HG02678 (cell line): Measurements from ENCODE around the gene CALHM1.
A peak's percentile ranks its signal among the peaks of the same experiment; 100 is the strongest.
"Not testable (repeated sequence)": the region's sequence is repeated elsewhere in the genome, so short reads cannot be mapped to it uniquely, and the experiment has no call there.

Experiments used
- ATAC-seq: cut with Tn5 transposase; IDR thresholded peaks from one replicate; pipeline ENCODE4 v1.9.1; 2021; ENCODE audit warnings: mild to moderate bottlenecking, moderate library complexity; ENCODE audit not compliant: unreplicated experiment

CALHM1 gene

DNA sequence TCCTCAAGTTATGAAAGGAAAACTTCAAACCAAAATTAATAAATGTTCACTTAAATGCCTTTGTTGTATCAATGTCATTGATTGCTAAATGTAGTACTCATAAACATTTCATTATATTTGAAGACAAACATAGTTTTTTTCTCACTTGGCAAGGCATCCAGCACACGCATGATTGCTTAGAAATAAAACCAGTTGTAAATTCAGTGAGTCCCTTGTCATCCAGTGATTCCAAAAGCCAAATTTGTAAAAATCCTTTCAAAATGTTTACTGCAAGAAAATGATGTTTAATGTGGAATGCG lies 28.7 kb upstream of the CALHM1 start:
- no peak for ATAC-seq

DNA sequence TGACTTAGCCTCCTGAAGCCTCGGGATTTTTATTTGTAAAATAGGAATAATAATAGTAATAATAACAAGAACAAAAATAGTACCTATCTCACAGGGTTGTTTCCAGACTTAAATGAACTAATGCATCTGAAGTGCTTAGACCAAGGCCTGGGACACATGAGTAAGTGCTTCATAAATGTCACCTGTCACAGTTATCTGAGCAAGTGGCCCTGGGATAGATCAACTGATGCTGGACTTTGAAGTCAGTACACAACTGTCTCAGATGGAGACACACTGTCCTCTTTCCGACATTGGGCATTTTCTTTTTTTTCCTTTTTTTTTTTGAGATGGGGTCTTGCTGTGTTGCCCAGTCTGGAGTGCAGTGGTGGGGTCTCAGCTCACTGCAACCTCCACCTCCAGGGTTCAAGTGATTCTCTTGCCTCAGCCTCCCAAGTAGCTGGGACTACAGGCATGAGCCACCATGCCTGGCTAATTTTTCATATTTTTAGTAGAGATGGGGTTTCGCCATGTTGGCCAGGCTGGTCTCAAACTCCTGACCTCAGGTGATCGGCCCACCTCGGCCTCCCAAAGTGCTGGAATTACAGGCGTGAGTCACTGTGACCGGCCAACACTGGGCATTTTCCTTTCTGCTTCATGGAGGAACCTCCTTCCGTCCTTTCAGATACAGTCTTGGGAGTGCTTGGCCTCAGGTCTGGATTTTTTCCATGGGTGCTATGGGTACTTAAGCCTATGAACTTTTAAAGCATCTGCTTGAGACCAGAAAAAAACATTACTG lies 28.1 kb upstream of the CALHM1 start:
- not testable (repeated sequence) for ATAC-seq

- peak; percentile 52 for ATAC-seq
These were observed 23.4 kb upstream of the CALHM1 start for GRCh38 chr10:103481974-103482531.

- no peak for ATAC-seq
These were observed 21.8 kb upstream of the CALHM1 start for GRCh38 chr10:103480521-103480920.

DNA sequence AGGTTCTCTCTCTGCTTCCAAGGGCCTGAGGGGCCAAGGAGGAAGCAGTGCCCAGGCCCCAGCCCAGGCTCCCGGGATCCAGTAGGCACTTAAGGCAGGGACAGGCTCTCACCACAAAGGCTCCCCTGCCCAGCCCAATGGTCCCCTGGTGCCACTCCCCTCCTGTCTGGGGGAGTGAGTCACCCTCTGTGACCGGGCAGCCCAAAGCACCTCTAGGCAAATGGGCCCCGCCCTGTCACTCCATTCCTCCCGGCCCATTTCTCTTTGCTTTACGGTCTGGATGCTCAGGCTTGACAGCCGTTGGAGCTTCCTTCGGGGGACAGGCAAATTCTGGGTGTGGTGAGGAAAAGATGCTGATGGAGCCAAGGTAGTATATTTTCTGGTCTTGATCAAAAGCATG lies 20.4 kb upstream of the CALHM1 start, which contains the start of gene CALHM3:
CALHM3 (minus strand) TSS at position 106 of the 400 bp plus-strand sequence. CDS start 208 bp downstream, outside the sequence.
- ATAC-seq, result no peak

DNA sequence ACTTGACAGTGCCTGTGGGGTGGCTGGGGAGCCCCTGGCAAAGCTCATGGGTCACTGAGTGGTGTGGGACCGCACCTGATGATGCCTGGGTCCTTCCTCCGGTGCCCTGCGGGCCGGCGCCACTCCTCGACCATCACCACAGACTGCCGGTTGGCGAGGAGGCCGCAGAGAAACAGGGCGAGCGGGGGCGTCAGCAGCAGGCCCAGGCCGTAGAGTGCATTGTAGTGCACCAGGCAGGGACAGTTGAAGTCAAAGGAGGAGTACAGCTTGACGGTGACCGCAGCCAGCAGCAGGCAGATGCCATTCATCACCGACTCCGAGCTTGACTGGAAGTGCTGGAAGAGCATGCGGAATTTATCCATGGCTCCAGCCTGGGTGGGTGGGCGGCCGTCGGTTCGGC lies 20.0 kb upstream of the CALHM1 start:
- ATAC-seq, result no peak

GRCh38 chr10:103476046-103476768 lies 17.5 kb upstream of the CALHM1 start:
- ATAC-seq, result peak; percentile 40

- no peak for ATAC-seq
These were observed 16.7 kb upstream of the CALHM1 start for GRCh38 chr10:103475437-103475836.

DNA sequence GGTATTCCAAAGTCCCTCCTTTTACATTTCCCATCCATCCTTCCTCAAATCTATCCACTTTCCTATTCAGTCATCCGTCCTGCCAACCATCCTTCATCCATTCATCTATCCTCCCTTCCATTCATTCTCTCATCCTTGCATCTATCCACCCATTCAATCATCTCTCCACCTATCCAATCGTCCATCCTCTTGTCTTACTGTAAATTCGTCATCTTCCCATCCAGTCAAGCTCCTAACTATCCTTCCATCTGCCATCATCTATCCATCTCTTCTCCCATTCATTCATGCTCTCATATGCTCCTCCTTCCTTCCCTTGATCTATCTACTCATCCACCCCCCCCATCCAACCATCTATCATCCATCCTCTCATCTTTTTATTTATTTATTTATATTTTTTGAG lies 15.4 kb upstream of the CALHM1 start:
- ATAC-seq, result no peak

DNA sequence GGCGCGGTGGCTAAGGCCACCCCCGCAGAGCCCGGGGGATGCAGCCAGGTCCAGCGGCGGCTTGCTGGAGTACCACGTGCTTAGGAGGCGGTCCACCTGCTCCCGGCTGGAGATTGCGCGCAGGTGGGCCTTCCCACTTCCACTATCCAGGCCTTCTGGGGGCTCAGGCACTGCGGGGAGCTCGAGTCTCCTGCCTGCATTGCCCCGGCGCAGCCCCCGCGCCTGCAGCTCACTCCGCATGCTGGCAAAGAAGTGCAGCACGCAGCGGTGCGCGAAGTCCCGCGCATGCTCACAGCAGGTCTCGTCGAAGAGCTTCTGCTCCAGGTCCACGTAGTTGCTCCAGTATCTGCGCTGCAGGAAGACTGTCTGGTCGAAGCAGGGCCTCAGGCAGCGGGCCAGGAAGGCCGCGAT lies 14.6 kb upstream of the CALHM1 start:
- no peak for ATAC-seq

- peak; percentile 25 for ATAC-seq
These were observed 13.3 kb upstream of the CALHM1 start for GRCh38 chr10:103472005-103472404.

DNA sequence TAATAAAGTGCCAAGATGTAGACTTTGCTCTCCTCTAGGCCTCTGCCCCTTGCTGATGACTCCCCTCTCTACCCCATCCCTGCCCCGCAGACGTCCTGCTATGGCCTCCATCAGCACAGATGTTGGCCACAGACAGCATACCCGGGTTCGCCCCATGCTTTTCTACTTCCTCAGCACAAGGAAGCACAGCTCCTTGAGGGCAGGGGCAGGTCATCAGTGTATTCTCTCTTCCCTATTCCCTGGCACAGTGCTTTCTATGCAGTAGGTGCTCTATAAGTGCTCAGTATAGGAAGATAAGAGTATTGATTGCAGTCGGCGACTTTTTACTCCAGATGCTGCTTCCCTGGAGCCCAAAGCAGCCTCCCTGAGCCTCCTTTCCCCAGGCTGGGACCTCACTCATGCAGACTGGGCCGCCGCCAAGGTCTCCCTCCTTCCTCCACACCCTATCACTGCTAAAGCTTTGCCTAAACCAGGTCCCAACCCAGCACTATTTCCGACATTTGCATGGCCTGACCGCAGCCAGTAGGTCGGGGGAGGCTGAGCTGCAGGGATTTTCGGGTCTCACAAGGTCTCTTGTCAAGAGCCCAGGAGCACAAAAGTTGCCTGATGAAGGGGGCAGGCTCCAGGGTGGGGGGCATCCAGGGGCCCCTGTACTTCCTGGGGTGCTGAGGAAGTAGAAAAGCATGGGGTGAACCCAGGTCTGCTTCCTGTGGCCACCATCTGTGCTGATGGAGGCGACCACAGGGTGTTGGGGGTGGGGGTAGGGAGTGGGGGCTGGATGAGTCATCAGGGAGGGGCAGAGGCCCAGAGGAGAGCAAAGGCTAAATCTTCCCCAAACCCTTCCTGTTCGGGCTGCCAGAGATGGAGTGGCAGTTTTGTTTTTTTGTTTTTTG lies 12.3 kb upstream of the CALHM1 start:
- peak; percentile 77 for ATAC-seq

DNA sequence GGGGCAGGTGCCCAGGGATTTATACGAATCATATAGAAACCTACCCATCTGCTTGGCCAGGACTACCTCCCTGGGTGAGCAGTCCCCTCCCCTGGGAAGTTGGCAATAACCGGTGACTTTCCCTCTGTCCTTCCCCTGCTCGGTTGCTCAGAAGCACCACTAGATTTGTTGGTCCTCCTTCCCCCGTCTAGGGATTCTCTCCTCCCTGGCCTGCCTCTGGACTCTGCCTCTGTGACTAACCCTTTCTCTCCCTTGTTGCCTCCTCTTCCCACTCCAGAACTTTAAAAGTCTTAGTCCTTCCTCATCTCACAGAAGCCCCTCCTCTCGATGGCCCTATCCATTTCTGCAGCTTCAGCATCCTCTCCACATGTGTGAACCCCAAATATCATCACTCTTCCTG lies 10.5 kb upstream of the CALHM1 start:
- no peak for ATAC-seq

GRCh38 chr10:103467406-103467805 lies 8.7 kb upstream of the CALHM1 start:
- no peak for ATAC-seq

- ATAC-seq, result no peak
These were observed 8.0 kb upstream of the CALHM1 start for GRCh38 chr10:103466734-103467133.

DNA sequence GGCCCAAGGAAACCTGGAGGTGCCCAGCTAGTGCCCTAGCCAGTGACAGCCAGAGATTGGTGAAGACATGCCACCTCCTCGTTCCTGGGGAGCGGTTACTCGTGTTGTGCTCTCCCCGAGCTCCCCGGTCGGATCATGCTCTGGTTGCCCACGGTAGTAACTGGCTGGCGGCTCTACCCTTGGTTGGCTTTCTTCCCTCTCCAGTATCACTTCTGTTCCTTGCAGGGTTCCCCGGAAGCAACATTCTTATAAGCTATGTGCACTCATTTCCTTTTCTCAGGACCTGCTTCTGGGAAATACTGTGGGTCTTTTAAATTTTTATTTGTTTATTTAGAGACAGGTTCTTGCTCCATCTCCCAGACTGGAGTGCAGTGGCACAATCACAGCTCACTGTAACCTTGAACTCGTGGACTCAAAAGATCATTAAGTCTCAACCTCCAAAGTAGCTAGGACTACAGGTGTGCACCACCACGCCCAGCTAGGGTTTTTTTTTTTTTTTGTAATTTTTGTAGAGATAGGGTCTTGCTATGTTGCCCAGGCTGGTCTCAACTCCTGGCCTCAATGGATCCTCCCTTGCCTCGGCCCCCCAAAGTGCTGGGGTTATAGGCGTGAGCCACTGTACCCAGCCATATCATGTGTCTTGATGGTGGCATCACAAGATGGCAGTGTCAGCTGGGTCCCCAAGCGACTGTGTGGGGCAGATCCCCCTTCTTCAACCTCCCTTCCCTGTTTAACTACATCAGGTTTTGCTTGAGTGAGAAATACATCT lies 6.9 kb upstream of the CALHM1 start:
- ATAC-seq, result no peak

DNA sequence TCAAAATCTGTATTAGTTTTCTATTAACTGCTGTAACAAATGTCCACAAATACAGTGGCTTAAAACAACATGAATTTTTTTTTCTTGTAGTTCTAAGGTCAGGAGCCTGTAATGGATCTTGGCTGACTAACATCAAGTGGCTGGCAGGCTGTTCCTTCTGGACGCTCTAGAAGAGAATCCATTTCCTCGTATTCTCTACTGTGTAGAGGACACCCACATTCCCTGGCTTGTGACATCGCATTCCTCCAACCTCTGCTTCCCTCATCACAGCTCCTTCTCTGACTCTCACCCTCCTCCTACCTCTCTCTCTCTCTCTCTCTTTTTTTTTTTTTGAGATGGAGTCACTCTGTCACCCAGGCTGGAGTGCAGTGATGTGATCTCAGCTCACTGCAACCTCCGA lies 4.8 kb upstream of the CALHM1 start:
- no peak for ATAC-seq

- ATAC-seq, result no peak
These were observed 915 bp upstream of the CALHM1 start for GRCh38 chr10:103459615-103460014.

- ATAC-seq, result no peak
These were observed 660 bp downstream of the CALHM1 start for GRCh38 chr10:103457896-103458583.
